GM21528 (cell line): ENCODE results near the gene SMC3.

Experiments used
- ATAC-seq: cut with Tn5 transposase; IDR thresholded peaks from one replicate; pipeline ENCODE4 v1.9.1; 2021; ENCODE audit warnings: mild to moderate bottlenecking, moderate library complexity; ENCODE audit not compliant: unreplicated experiment, low FRiP score

SMC3 gene

GRCh38 chr10:110544958-110545537 is 22.4 kb upstream of the SMC3 start:
- ATAC-seq = no peak

GRCh38 chr10:110546077-110546476 is 21.4 kb upstream of the SMC3 start:
- no peak for ATAC-seq

- no peak for ATAC-seq
Observed at GRCh38 chr10:110546499-110547110, 20.9 kb upstream of the SMC3 start.

DNA sequence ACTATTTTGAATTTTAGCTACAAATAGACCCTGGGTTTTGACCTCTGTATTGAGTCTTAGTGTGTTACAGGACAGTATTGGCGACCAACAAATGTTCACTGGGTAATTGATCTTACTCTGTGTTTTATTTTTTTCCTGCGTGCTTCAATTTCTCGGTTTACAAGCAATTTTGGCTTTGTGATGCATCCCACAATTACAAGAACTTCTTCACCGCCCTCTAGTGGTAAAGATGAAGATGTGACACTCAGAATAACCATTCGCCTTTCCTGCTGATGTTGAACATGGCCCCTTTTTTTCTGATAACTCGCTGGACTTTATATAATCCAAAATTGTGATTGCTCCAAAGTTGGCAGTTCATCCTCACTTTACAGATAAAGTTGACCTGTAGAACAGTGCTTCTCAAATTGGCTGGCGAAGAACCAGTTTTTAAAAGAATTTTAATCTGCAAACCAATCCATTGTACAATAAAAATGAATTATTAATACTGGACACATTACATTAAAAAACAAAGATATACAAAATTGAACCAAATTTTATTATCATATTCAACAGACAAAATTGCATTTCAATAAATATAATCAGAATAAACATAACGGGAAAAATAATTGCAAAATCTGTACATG is 20.2 kb upstream of the SMC3 start:
- no peak for ATAC-seq

DNA sequence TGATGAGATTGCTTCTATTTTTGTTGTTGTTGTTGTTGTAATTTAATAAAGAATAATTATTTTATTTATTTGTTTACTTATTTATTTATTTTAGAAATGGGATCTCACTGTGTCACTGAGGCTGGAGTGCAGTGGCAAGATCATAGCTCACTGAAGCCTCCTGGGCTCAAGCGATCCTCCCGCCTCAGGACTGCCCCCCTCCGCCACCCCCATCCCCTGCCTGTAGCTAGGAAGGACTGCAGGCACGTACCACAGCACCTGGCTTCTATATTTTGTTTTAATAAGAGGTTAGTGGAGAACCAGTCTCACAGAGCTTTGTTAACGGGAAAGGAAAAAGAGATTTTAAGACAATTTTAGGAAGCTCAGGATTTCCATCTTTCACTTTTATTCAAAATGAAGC is 19.5 kb upstream of the SMC3 start:
- no peak for ATAC-seq

- no peak for ATAC-seq
Observed at GRCh38 chr10:110549211-110549610, 18.3 kb upstream of the SMC3 start.

DNA sequence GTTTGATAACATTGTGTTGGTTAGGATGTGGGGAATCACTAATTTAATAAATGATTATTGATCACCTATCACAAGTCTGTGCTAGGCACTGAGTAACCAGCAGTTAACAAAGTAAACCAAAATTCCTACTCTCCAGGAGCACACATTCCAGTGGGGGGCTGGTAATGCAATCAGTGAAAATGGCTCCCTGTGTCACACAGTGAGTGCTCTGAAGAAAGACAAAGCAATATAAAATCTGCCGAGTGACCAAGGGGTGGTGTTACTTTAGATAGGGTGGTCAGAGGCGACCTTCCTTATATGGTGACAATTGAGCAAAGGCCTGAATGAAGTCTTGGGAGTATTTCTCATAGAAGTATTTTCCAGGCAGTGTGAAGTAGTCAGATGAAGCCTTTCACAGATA is 13.6 kb upstream of the SMC3 start:
- no peak for ATAC-seq

- ATAC-seq = no peak
Observed at GRCh38 chr10:110556296-110556695, 11.2 kb upstream of the SMC3 start.

- no peak for ATAC-seq
Observed at GRCh38 chr10:110556969-110557601, 10.4 kb upstream of the SMC3 start.

DNA sequence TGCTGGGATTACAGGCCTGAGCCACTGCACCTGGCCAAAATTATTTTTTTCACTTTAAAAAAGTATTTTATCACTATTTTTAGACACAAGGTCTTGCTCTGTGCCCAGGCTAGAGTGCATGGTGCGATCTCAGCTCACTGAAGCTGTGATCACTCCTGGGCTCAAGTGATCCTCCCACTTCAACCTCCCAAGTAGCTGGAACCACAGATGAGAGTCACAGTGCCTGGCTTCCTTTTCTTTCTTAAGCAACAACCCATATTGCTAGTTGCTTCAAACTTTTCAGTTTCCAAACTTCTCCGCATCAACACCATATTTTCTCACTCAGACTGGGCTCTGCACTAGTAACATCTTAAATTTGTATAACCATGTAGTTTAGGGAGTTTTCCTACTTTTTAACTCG is 9.5 kb upstream of the SMC3 start:
- ATAC-seq = no peak

DNA sequence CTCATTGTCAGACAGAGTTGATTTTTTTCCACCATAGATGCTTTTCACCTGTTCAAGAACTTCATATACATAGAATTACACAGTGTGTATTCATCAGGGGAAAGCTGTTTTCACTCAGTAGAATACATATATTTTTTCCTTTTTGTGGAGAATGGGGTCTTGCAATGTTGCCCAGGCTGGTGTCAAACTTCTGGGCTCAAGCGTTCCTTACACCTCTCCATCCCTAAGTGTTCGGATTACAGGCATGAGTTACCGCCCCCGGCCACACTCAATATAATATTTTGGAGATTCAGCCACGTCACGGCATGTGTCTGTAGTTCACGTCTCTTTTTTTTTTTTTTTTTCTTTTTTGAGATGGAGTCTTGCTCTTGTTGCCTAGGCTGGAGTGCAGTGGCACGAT is 7.5 kb upstream of the SMC3 start:
- ATAC-seq = no peak

GRCh38 chr10:110561292-110561691 is 6.2 kb upstream of the SMC3 start:
- no peak for ATAC-seq

DNA sequence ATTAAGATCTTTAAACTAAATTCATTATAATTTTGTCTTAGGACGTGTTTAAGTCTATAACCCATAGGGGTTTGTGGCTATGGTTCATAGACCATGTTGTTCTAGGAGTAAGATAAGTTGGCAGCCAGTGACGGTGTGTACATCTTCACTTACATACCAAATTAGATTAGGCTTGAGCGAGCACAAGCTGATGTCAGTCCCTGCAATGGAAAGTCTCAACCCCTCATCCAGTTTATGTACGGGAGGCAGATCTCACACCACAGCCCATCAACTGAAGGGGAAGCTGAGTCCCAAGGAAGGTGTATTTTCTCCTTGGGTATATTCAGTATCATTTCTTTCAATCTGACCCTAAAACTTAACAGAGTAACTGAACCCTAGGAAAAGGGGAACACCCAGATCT is 5.1 kb upstream of the SMC3 start:
- ATAC-seq = no peak

GRCh38 chr10:110563132-110563531 is 4.4 kb upstream of the SMC3 start:
- no peak for ATAC-seq

- no peak for ATAC-seq
Observed at GRCh38 chr10:110566472-110567200, 859 bp upstream of the SMC3 start.

GRCh38 chr10:110568055-110568735 is 700 bp downstream of the SMC3 start:
- ATAC-seq = peak; percentile 43

- ATAC-seq = no peak
Observed at GRCh38 chr10:110569122-110569521, 1.6 kb downstream of the SMC3 start.

DNA sequence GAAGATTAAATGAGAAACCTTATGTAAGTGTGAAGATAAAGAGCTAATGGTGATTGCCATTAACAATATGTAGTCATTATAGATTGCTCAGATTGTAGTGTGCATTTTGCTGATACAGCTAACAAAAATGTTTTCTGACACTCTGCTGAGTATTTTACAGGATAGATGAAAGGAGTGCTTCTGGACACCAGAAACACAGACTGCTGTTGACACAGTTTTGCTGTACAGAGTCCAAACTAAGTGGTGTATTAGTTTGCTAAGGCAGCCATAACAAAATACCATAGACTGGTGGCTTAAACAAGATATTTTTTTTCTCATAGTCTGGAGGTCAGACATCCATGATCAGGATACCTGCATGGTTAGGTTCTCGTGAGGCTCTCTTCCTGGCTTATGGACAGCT is 2.2 kb downstream of the SMC3 start:
- no peak for ATAC-seq

DNA sequence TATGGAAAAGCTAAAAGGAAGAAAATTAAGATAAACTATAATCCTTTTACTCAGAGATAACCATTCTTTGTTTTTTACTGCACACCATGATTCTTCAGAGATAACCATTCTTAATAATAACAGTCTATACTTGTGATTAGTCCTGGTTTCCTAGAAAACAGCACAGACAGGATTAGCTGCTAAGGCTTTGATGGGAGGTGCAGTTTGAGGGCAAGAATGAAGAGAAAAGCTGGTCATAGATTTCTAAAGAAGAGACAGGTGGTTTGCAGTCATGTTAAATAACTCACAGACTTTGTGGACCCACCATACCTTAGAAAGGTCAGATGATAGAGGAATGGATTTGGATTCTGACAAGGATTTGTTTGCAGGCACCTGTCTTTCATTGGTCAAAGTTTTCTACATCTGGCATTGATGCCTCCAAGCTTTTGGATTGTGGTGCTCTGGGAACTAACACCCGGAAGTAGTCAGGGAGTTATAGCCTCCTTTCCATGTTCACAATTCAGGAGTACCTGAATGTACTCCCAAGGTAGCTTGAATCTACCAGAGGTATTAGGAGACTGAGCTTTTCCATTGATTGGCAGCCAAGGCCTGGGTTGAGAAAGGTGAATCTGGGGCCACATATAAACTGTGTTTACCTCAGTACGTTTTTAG is 3.7 kb downstream of the SMC3 start:
- no peak for ATAC-seq

- no peak for ATAC-seq
Observed at GRCh38 chr10:110572862-110573261, 5.4 kb downstream of the SMC3 start.
